Esophagus squamous epithelium (tissue), 4 donors: ENCODE results near the gene RBMS3.

Experiments used
- CTCF ChIP-seq, 6 experiments: fragments of 450-650 bp in 4 of 6; fragments of 200-600 bp in 2 of 6; sonication (generic) in 2 of 6; IDR thresholded peaks; one replicate each; pipeline ENCODE4 v1.5.1; 2016 to 2019; ENCODE audit warnings: antibody characterized with exemption in 6 of 6, mild to moderate bottlenecking in 4 of 6, moderate library complexity in 4 of 6
- POLR2A ChIP-seq, 4 donors: fragments of 450-650 bp; IDR thresholded peaks; one replicate each; pipeline ENCODE4 v1.6.1; 2017; ENCODE audit warnings: antibody characterized with exemption in 4 of 4, mild to moderate bottlenecking in 4 of 4, moderate library complexity in 3 of 4

GRCh38 chr3:29949131-29949530 is 668.3 kb downstream of the RBMS3 start:
- no peak for TF ChIP-seq CTCF (IDR thresholded peaks at IDR 0.05)
- TF ChIP-seq POLR2A (IDR thresholded peaks at IDR 0.05), result no peak
